HepG2 (cell line): ENCODE results near the gene CD4. TPM values are rescaled to one million over a fixed set of nuclear protein-coding genes. Genes with fewer than 3 reads are reported as not detected.

ENCODE experiments used
- GATAD1 ChIP-seq: IDR thresholded peaks from 2 replicates; pipeline ENCODE4 v1.6.1; 2016; ENCODE audit warnings: missing genetic modification reagents, missing compliant biosample characterization
- KAT8 ChIP-seq: IDR thresholded peaks from 2 replicates; pipeline ENCODE4 v1.6.1; 2016; ENCODE audit warnings: missing genetic modification reagents, missing compliant biosample characterization
- KDM3A ChIP-seq: IDR thresholded peaks from 2 replicates; pipeline ENCODE4 v1.6.1; 2018; ENCODE audit warnings: low read depth, missing compliant biosample characterization
- MATR3 ChIP-seq: sonication (generic); formaldehyde crosslinking; IDR thresholded peaks from 2 replicates; pipeline ENCODE4 v1.4.0; 2020; ENCODE audit warnings: missing genetic modification reagents
- MEIS2 ChIP-seq: sonication (generic); formaldehyde crosslinking; IDR thresholded peaks from 2 replicates; pipeline ENCODE4 v1.9.0; 2021; ENCODE audit warnings: mild to moderate bottlenecking, missing genetic modification reagents
- MZF1 ChIP-seq: sonication (generic); formaldehyde crosslinking; IDR thresholded peaks from 2 replicates; pipeline ENCODE4 v1.8.1; 2023; ENCODE audit warnings: mild to moderate bottlenecking, missing genetic modification reagents, borderline replicate concordance
- PHB2 ChIP-seq: fragments of 450-650 bp; IDR thresholded peaks from 2 replicates; pipeline ENCODE4 v1.6.1; 2018; ENCODE audit not compliant: partially characterized antibody
- PHF5A ChIP-seq: IDR thresholded peaks from one replicate; pipeline ENCODE4 v1.6.1; 2018; ENCODE audit warnings: low read depth, missing genetic modification reagents; ENCODE audit not compliant: unreplicated experiment
- PLRG1 ChIP-seq: fragments of 450-650 bp; conservative IDR thresholded peaks from 2 replicates; pipeline ENCODE4 v1.6.1; 2016
- POLR2A ChIP-seq, 2 experiments: IDR thresholded peaks; 2 replicates each; pipeline ENCODE4 v1.6.1; 2011; ENCODE audit warnings: low read depth in 2 of 2, low read length in 2 of 2, mild to moderate bottlenecking in 1 of 2, moderate library complexity in 1 of 2; ENCODE audit not compliant: insufficient read depth in 1 of 2
- SP1 ChIP-seq, 2 experiments: fragments of 450-650 bp in 1 of 2; sonication (generic) in 1 of 2; formaldehyde crosslinking in 1 of 2; IDR thresholded peaks; 2 replicates each; pipeline versions ENCODE4 v1.4.0 to v1.6.1; 2016 to 2020; ENCODE audit warnings: missing genetic modification reagents in 1 of 2
- TGIF2 ChIP-seq: IDR thresholded peaks from 2 replicates; pipeline ENCODE4 v1.6.1; 2016; ENCODE audit warnings: control low read depth, missing compliant biosample characterization
- ZNF264 ChIP-seq: sonication (generic); formaldehyde crosslinking; IDR thresholded peaks from 2 replicates; pipeline ENCODE4 v1.4.0; 2020; ENCODE audit warnings: missing genetic modification reagents
- ZNF383 ChIP-seq: sonication (generic); formaldehyde crosslinking; IDR thresholded peaks from 2 replicates; pipeline ENCODE4 v1.4.0; 2020; ENCODE audit warnings: missing genetic modification reagents, mild to moderate bottlenecking, borderline replicate concordance
- ZNF546 ChIP-seq: sonication (generic); formaldehyde crosslinking; conservative IDR thresholded peaks from 2 replicates; pipeline ENCODE4 v1.8.1; 2023; ENCODE audit warnings: mild to moderate bottlenecking, missing genetic modification reagents
- ZNF747 ChIP-seq: sonication (generic); formaldehyde crosslinking; IDR thresholded peaks from 2 replicates; pipeline ENCODE4 v1.8.1; 2023; ENCODE audit warnings: missing genetic modification reagents, mild to moderate bottlenecking, borderline replicate concordance
- ZNF761 ChIP-seq: sonication (generic); formaldehyde crosslinking; conservative IDR thresholded peaks from 2 replicates; pipeline ENCODE4 v1.4.0; 2020; ENCODE audit warnings: mild to moderate bottlenecking, missing genetic modification reagents
- polyA plus RNA-seq, 8 experiments: library from polyadenylated mRNA; depleted of rRNA in 3 of 8; stranded (reverse) in 7 of 8; unstranded in 1 of 8; fragments of >200 nt; fragmentation: Illumina TruSeq in 4 of 8; extraction: Trizol in 4 of 8; gene quantifications; 2 replicates each; pipeline versions ENCODE4 v1.2.1 to v1.2.3, GENCODE V29; 2011 to 2016; ENCODE audit warnings: low read depth in 4 of 8, missing spikeins in 1 of 8, mixed read lengths in 1 of 8; ENCODE audit not compliant: insufficient read depth in 1 of 8
- total RNA-seq, 5 experiments: library from RNA; depleted of rRNA; stranded (reverse); fragments of >200 nt; fragmentation: Illumina TruSeq; extraction: Trizol; gene quantifications; 2 replicates each; pipeline ENCODE4 v1.2.3, GENCODE V29; 2016; ENCODE audit warnings: low read depth in 1 of 5
- TF ChIP-seq, protein P1 (sequence below): sonication (generic); formaldehyde crosslinking; IDR thresholded peaks from 2 replicates; pipeline ENCODE4 v1.5.1; 2020; ENCODE audit warnings: mild to moderate bottlenecking, missing genetic modification reagents, moderate library complexity
- TF ChIP-seq, protein P2 (sequence below): sonication (generic); formaldehyde crosslinking; IDR thresholded peaks from 2 replicates; pipeline ENCODE4 v1.4.0; 2020; ENCODE audit warnings: mild to moderate bottlenecking, missing genetic modification reagents
- TF ChIP-seq, protein P3 (sequence below): sonication (generic); formaldehyde crosslinking; IDR thresholded peaks from 2 replicates; pipeline ENCODE4 v1.4.0; 2020; ENCODE audit warnings: missing genetic modification reagents
- TF ChIP-seq, protein P4 (sequence below): IDR thresholded peaks from 2 replicates; pipeline ENCODE4 v1.6.1; 2012; ENCODE audit warnings: low read depth, low read length, improper control_type of control experiment

The CD4 gene
- total and polyA plus RNA-seq, 2 of the 13 experiments (the other 11 are each of a cell fraction or from before 2014, with no cell fraction given): 0.07 to 0.95 TPM

DNA sequence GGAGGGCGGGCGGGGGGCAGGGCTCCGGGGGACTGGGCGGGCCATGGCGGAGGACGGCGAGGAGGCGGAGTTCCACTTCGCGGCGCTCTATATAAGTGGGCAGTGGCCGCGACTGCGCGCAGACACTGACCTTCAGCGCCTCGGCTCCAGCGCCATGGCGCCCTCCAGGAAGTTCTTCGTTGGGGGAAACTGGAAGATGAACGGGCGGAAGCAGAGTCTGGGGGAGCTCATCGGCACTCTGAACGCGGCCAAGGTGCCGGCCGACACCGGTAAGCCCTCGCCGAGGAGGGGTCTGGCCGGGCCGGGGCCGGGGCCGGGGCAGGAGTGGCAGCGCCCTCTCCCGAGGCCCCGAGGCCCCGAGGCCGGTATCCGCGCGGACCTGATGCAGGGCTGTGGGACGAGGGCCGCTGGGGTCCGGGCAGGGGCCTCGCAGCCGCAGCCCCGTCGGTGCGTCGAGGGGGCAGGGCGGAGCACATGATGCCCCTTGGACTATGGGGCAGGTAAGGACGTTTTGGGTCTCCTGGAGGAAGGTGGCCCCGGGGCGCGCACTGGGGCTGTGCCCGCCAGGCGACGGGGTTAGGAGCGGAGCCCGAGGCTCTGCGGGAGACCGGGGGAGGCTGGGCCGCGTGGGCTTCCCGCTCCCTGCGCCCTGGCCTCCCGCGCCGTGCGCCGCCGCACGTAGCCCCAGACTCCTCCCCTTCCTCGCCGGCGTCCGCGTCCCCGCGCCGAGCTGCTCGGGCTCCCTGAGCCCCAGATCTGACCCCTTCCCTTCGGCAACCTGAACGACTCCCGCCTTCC lies 78.3 kb downstream of the CD4 start, which contains the start of gene TPI1 (continued):
- TF ChIP-seq, protein P1, sequence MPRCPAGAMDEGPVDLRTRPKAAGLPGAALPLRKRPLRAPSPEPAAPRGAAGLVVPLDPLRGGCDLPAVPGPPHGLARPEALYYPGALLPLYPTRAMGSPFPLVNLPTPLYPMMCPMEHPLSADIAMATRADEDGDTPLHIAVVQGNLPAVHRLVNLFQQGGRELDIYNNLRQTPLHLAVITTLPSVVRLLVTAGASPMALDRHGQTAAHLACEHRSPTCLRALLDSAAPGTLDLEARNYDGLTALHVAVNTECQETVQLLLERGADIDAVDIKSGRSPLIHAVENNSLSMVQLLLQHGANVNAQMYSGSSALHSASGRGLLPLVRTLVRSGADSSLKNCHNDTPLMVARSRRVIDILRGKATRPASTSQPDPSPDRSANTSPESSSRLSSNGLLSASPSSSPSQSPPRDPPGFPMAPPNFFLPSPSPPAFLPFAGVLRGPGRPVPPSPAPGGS: peak; percentile 34; the same call in 1 of the 2 replicates
- TF ChIP-seq GATAD1 (CRISPR knock-in tag) (peak; percentile 39; the same call in 1 of the 2 replicates), KAT8 (peak; percentile 63; the same call in 1 of the 2 replicates), POLR2A (IDR thresholded peaks at IDR 0.05; ENCODE audit: insufficient read depth in 1 of 2, low read depth in 2 of 2, low read length in 2 of 2) (peak in 1 of 2 experiments; percentile 98; a peak in 2 of 4 replicates), KDM3A (0 out of 2 replicates have a peak, but pooled peaks have one; percentile 22), ZNF747 (CRISPR knock-in tag) (peak; percentile 62), ZNF264 (no peak; the same call in 1 of the 2 replicates), MATR3 (no peak), PLRG1 (no peak), TGIF2 (CRISPR knock-in tag) (no peak), ZNF546 (CRISPR knock-in tag) (peak; percentile 70; the same call in 1 of the 2 replicates), MZF1 (CRISPR knock-in tag) (no peak), ZNF761 (CRISPR knock-in tag) (peak; percentile 79; the same call in 1 of the 2 replicates), SP1 (IDR thresholded peaks at IDR 0.05) (no peak), SP1 (CRISPR knock-in tag; IDR thresholded peaks at IDR 0.05) (peak; percentile 65), ZNF383 (CRISPR knock-in tag) (no peak), PHF5A (CRISPR knock-in tag) (no peak), MEIS2 (peak; percentile 49; the same call in 1 of the 2 replicates), PHB2 (no peak)
- TF ChIP-seq, protein P2, sequence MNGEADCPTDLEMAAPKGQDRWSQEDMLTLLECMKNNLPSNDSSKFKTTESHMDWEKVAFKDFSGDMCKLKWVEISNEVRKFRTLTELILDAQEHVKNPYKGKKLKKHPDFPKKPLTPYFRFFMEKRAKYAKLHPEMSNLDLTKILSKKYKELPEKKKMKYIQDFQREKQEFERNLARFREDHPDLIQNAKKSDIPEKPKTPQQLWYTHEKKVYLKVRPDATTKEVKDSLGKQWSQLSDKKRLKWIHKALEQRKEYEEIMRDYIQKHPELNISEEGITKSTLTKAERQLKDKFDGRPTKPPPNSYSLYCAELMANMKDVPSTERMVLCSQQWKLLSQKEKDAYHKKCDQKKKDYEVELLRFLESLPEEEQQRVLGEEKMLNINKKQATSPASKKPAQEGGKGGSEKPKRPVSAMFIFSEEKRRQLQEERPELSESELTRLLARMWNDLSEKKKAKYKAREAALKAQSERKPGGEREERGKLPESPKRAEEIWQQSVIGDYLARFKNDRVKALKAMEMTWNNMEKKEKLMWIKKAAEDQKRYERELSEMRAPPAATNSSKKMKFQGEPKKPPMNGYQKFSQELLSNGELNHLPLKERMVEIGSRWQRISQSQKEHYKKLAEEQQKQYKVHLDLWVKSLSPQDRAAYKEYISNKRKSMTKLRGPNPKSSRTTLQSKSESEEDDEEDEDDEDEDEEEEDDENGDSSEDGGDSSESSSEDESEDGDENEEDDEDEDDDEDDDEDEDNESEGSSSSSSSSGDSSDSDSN: peak; percentile 58; the same call in 1 of the 2 replicates
- TF ChIP-seq, protein P3, sequence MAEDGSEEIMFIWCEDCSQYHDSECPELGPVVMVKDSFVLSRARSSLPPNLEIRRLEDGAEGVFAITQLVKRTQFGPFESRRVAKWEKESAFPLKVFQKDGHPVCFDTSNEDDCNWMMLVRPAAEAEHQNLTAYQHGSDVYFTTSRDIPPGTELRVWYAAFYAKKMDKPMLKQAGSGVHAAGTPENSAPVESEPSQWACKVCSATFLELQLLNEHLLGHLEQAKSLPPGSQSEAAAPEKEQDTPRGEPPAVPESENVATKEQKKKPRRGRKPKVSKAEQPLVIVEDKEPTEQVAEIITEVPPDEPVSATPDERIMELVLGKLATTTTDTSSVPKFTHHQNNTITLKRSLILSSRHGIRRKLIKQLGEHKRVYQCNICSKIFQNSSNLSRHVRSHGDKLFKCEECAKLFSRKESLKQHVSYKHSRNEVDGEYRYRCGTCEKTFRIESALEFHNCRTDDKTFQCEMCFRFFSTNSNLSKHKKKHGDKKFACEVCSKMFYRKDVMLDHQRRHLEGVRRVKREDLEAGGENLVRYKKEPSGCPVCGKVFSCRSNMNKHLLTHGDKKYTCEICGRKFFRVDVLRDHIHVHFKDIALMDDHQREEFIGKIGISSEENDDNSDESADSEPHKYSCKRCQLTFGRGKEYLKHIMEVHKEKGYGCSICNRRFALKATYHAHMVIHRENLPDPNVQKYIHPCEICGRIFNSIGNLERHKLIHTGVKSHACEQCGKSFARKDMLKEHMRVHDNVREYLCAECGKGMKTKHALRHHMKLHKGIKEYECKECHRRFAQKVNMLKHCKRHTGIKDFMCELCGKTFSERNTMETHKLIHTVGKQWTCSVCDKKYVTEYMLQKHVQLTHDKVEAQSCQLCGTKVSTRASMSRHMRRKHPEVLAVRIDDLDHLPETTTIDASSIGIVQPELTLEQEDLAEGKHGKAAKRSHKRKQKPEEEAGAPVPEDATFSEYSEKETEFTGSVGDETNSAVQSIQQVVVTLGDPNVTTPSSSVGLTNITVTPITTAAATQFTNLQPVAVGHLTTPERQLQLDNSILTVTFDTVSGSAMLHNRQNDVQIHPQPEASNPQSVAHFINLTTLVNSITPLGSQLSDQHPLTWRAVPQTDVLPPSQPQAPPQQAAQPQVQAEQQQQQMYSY (CRISPR knock-in tag): 0 out of 2 replicates have a peak, but pooled peaks have one; percentile 18
- TF ChIP-seq, protein P4, sequence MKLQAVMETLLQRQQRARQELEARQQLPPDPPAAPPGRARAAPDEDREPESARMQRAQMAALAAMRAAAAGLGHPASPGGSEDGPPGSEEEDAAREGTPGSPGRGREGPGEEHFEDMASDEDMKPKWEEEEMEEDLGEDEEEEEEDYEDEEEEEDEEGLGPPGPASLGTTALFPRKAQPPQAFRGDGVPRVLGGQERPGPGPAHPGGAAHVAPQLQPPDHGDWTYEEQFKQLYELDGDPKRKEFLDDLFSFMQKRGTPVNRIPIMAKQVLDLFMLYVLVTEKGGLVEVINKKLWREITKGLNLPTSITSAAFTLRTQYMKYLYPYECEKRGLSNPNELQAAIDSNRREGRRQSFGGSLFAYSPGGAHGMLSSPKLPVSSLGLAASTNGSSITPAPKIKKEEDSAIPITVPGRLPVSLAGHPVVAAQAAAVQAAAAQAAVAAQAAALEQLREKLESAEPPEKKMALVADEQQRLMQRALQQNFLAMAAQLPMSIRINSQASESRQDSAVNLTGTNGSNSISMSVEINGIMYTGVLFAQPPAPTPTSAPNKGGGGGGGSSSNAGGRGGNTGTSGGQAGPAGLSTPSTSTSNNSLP: no peak
